Measurements from ENCODE around the gene AP4M1.

DNA sequence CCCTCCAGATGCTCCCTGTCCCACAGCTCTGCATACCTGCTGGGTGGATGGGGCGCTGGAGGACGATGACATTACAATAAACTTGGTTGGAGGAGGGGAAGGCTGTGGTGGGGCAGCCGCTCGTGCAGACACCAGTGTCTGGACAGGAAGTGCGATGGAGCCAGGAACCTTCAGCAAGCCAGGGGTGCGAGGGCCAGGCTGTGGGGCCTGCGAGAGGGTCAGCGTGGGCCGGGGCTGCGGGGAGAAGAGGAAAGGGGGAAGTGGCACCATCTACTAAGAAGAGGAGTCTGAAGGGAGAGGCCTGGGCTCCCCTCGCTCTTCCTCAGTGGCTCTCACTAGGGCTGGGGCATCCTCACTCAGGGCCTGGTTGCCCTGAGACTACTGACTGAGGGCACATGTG lies 6.4 kb downstream of the AP4M1 start:
- TF ChIP-seq, protein P1, sequence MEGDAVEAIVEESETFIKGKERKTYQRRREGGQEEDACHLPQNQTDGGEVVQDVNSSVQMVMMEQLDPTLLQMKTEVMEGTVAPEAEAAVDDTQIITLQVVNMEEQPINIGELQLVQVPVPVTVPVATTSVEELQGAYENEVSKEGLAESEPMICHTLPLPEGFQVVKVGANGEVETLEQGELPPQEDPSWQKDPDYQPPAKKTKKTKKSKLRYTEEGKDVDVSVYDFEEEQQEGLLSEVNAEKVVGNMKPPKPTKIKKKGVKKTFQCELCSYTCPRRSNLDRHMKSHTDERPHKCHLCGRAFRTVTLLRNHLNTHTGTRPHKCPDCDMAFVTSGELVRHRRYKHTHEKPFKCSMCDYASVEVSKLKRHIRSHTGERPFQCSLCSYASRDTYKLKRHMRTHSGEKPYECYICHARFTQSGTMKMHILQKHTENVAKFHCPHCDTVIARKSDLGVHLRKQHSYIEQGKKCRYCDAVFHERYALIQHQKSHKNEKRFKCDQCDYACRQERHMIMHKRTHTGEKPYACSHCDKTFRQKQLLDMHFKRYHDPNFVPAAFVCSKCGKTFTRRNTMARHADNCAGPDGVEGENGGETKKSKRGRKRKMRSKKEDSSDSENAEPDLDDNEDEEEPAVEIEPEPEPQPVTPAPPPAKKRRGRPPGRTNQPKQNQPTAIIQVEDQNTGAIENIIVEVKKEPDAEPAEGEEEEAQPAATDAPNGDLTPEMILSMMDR (IDR thresholded peaks at IDR 0.05), result no peak
- no peak for TF ChIP-seq ZFX (IDR thresholded peaks at IDR 0.05; ENCODE audit: borderline replicate concordance)
